Measurements from ENCODE around the gene ADGRF5. TPM values are rescaled to one million over a fixed set of nuclear protein-coding genes. Genes with fewer than 3 reads are reported as not detected.

ADGRF5 gene
- total and polyA plus RNA-seq, 2 donors (not counting 3 experiments of a cell fraction or from before 2014, with no cell fraction given) = 26.3 to 50.0 TPM

DNA sequence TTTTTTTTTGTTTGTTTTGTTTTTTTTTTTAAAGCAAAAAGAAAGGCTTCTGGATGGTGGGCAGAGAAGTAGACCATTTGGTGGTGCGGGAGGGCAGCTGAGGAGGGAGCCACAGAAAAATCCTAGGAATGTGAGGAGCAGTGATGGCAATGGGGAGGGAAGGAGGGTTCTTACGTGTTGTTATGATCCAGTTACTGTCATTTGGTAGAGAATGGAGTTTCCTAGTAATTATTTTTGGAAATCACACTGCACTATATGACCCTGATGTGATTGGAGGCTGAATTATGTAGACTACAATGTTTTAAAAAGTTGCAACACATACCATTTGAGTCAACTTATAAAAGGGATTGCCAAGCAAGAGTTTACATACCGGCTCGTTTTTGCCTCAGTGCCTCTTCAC, 22.1 kb downstream of the ADGRF5 start:
- POLR2A ChIA-PET = no interaction called here
- Histone ChIP-seq H3K9ac (replicated peaks; ENCODE audit: extremely low read depth, insufficient read depth, low read length) (no peak overlapping the region), H3K4me2 (ENCODE audit: insufficient read depth, low read length) (no peak overlapping the region), H3K9me1 (replicated peaks; ENCODE audit: control insufficient read depth, extremely low read depth, insufficient read depth, low read length) (no peaks in the 10 kb centered on the region), H3K27ac (ENCODE audit: insufficient read depth, low read depth, low read length) (no peak overlapping the region), H3K9me3 (replicated peaks; ENCODE audit: control insufficient read depth, insufficient read depth, low read length) (no peaks in the 10 kb centered on the region), H4K20me1 (replicated peaks; ENCODE audit: control insufficient read depth, extremely low read depth, insufficient read depth, low read length) (no peaks in the 10 kb centered on the region), H3K27me3 (ENCODE audit: control insufficient read depth in 2 of 2, insufficient read depth in 2 of 2, low read length in 2 of 2) (no peaks in the 10 kb centered on the region), H3K79me2 (ENCODE audit: control insufficient read depth, insufficient read depth, low read length) (no peaks in the 10 kb centered on the region), H3K4me3 (replicated peaks in 1 of 3; ENCODE audit: insufficient read depth in 1 of 3, low read depth in 1 of 3, low read length in 3 of 3) (no peak overlapping the region), H3K4me1 (ENCODE audit: control insufficient read depth, extremely low read depth, insufficient read depth, low read length) (peaks cover 35% of the 10 kb centered on the region), H3K36me3 (ENCODE audit: control insufficient read depth in 2 of 2, extremely low read depth in 1 of 2, insufficient read depth in 2 of 2, low read length in 2 of 2) (peaks cover 0 to 4% of the 10 kb centered on the region in 2 experiments), H2AFZ (ENCODE audit: low read depth, low read length) (no peak overlapping the region)
- intact Hi-C loops (cut with micrococcal nuclease) = no loop called here
- CTCF ChIA-PET = no interaction called here
- FAIRE-seq (no peak), DNase-seq (ENCODE audit: low read depth, low spot score) (no peak)
- dilution Hi-C loops (cut with MboI; ENCODE audit: extremely low pct_ligation_motif_present, low sequenced_read_pairs) = no loop called here
- TF ChIP-seq POLR2A (IDR thresholded peaks at IDR 0.05; ENCODE audit: low read depth, low read length) (no peak), JUN (IDR thresholded peaks at IDR 0.05; ENCODE audit: borderline replicate concordance, insufficient read depth, insufficient read length, low read depth) (no peak), POLR2AphosphoS5 (IDR thresholded peaks at IDR 0.05; ENCODE audit: insufficient read depth, low read depth, low read length) (no peak), GATA2 (IDR thresholded peaks at IDR 0.05; ENCODE audit: insufficient read depth, insufficient read length, low read depth, low read length) (no peak), MYC (IDR thresholded peaks at IDR 0.05; ENCODE audit: low read depth, low read length) (no peak), EZH2 (IDR thresholded peaks at IDR 0.05; ENCODE audit: borderline replicate concordance, low read depth, low read length, severe bottlenecking) (no peak), FOS (IDR thresholded peaks at IDR 0.05; ENCODE audit: borderline replicate concordance, insufficient read depth, low read length) (no peak)
- TF ChIP-seq, protein P1, sequence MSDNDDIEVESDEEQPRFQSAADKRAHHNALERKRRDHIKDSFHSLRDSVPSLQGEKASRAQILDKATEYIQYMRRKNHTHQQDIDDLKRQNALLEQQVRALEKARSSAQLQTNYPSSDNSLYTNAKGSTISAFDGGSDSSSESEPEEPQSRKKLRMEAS (IDR thresholded peaks at IDR 0.05; ENCODE audit: insufficient read depth, insufficient read length) = no peak
- TF ChIP-seq, protein P2, sequence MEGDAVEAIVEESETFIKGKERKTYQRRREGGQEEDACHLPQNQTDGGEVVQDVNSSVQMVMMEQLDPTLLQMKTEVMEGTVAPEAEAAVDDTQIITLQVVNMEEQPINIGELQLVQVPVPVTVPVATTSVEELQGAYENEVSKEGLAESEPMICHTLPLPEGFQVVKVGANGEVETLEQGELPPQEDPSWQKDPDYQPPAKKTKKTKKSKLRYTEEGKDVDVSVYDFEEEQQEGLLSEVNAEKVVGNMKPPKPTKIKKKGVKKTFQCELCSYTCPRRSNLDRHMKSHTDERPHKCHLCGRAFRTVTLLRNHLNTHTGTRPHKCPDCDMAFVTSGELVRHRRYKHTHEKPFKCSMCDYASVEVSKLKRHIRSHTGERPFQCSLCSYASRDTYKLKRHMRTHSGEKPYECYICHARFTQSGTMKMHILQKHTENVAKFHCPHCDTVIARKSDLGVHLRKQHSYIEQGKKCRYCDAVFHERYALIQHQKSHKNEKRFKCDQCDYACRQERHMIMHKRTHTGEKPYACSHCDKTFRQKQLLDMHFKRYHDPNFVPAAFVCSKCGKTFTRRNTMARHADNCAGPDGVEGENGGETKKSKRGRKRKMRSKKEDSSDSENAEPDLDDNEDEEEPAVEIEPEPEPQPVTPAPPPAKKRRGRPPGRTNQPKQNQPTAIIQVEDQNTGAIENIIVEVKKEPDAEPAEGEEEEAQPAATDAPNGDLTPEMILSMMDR (IDR thresholded peaks at IDR 0.05; ENCODE audit: extremely low read depth in 1 of 2, insufficient read depth in 1 of 2, low read depth in 1 of 2, low read length in 2 of 2) = no peak
- BruUV-seq (replicated peaks) = no TSS peak
